ENCODE measurements around the gene RCAN3.
"Not testable (repeated sequence)": the region's sequence is repeated elsewhere in the genome, so short reads cannot be mapped to it uniquely, and the experiment has no call there.

The RCAN3 gene

GRCh38 chr1:24486331-24487065 is 16.1 kb upstream of the RCAN3 start:
- no peak for DNase-seq

- DNase-seq: no peak
Observed at GRCh38 chr1:24487455-24487854, 15.2 kb upstream of the RCAN3 start.

GRCh38 chr1:24488159-24488558 is 14.5 kb upstream of the RCAN3 start:
- DNase-seq: not testable (repeated sequence)

GRCh38 chr1:24489674-24490073 is 13.0 kb upstream of the RCAN3 start:
- no peak for DNase-seq

- no peak for DNase-seq
Observed at GRCh38 chr1:24490101-24490781, 12.4 kb upstream of the RCAN3 start.

- no peak for DNase-seq
Observed at GRCh38 chr1:24491577-24492360, 10.9 kb upstream of the RCAN3 start.

GRCh38 chr1:24492935-24493334 is 9.7 kb upstream of the RCAN3 start:
- DNase-seq: not testable (repeated sequence)

- no peak for DNase-seq
Observed at GRCh38 chr1:24493785-24494184, 8.9 kb upstream of the RCAN3 start.

GRCh38 chr1:24498589-24498988 is 4.0 kb upstream of the RCAN3 start:
- no peak for DNase-seq

- no peak for DNase-seq
Observed at GRCh38 chr1:24500448-24501048, 2.1 kb upstream of the RCAN3 start.

- DNase-seq: peak in 1 of 14 donors; percentile 37
Observed at GRCh38 chr1:24501371-24502064, 1.1 kb upstream of the RCAN3 start.

GRCh38 chr1:24502065-24502708 is 449 bp upstream of the RCAN3 start:
- peak in 8 of 14 donors; percentile 35 to 80 (median 55) for DNase-seq

- peak in 5 of 14 donors; percentile 9 to 51 (median 29) for DNase-seq
Observed at GRCh38 chr1:24503059-24503751, 569 bp downstream of the RCAN3 start.

GRCh38 chr1:24503870-24504523 is 1.4 kb downstream of the RCAN3 start:
- peak in 1 of 14 donors; percentile 51 for DNase-seq

- DNase-seq: peak in 1 of 14 donors; percentile 34
Observed at GRCh38 chr1:24504560-24504959, 1.9 kb downstream of the RCAN3 start.

- DNase-seq: peak in 2 of 14 donors; percentile 17 to 90
Observed at GRCh38 chr1:24505816-24506215, 3.2 kb downstream of the RCAN3 start.

- peak in 1 of 14 donors; percentile 48 for DNase-seq
Observed at GRCh38 chr1:24506691-24507381, 4.2 kb downstream of the RCAN3 start.

- no peak for DNase-seq
Observed at GRCh38 chr1:24507405-24507804, 4.8 kb downstream of the RCAN3 start.

- no peak for DNase-seq
Observed at GRCh38 chr1:24508911-24509310, 6.3 kb downstream of the RCAN3 start.

GRCh38 chr1:24513706-24514105 is 11.1 kb downstream of the RCAN3 start:
- DNase-seq: peak in 1 of 14 donors; percentile 76
